Mucosa of descending colon (tissue), 3 donors: ENCODE measurements around the gene PIGX. TPM values are rescaled to one million over a fixed set of nuclear protein-coding genes. Genes with fewer than 3 reads are reported as not detected.

ENCODE experiments used
- ATAC-seq: fragments of 200-7000 bp; cut with Tn5 transposase; one replicate; pipeline ENCODE4 v1.9.1; 2020; ENCODE audit warnings: mild to moderate bottlenecking, moderate library complexity
- DNase-seq, 3 donors: peaks; one replicate each; pipeline ENCODE4 v3.0.0-alpha.2; 2020
- H3K36me3 ChIP-seq: fragments of 200-600 bp; one replicate; pipeline ENCODE4 v1.8.0; 2021; ENCODE audit warnings: low read depth, mild to moderate bottlenecking
- H3K4me1 ChIP-seq: fragments of 200-600 bp; one replicate; pipeline ENCODE4 v1.8.0; 2021; ENCODE audit warnings: low read depth, mild to moderate bottlenecking
- H3K4me3 ChIP-seq: fragments of 200-600 bp; one replicate; pipeline ENCODE4 v1.8.0; 2021; ENCODE audit warnings: mild to moderate bottlenecking
- H3K9me3 ChIP-seq: fragments of 200-600 bp; one replicate; pipeline ENCODE4 v1.8.0; 2021; ENCODE audit warnings: mild to moderate bottlenecking
- intact Hi-C, 2 donors: fragments of 100-400 bp; cut with DNase I in 1 of 2; cut with micrococcal nuclease in 1 of 2; formaldehyde crosslinking; loops; one replicate each; pipeline versions ENCODE4 v1.11.0 to v1.11.1; 2022; cut with DNase I, micrococcal nuclease
- total RNA-seq, 3 donors: library from RNA; stranded (reverse); fragmentation: NEBNext Ultra II Directional in 2 of 3; extraction: Animal tissue kit (Norgen Biotek cat#: 25700) in 2 of 3; gene quantifications; one replicate each; pipeline versions ENCODE4 v1.2.1 to v1.2.4, GENCODE V29; 2021 to 2023
- TF ChIP-seq, protein P1 (sequence below): fragments of 200-600 bp; IDR thresholded peaks from one replicate; pipeline ENCODE4 v1.8.0; 2022; ENCODE audit warnings: antibody characterized with exemption, mild to moderate bottlenecking
- donor health status: DM: no; HTN: no; CAD: no; lungs with moderate emphysema.
- donor health status: DM: no; HTN: no; CAD: no.
- donor health status: DM: no; HTN: yes; CAD: no.

PIGX gene
- total RNA-seq, 3 donors from 2014 or later: 22.5 to 30.5 (median 29.0) TPM

GRCh38 chr3:196774848-196775422 lies 62.8 kb downstream of the PIGX start:
- no peak overlapping the region for H3K4me3 ChIP-seq
- no peaks in the 10 kb centered on the region for H3K9me3 ChIP-seq
- no peak for ATAC-seq
- H3K4me1 ChIP-seq: no peaks in the 10 kb centered on the region
- DNase-seq: no peak
- intact Hi-C loops: no loop called here
- TF ChIP-seq, protein P1, sequence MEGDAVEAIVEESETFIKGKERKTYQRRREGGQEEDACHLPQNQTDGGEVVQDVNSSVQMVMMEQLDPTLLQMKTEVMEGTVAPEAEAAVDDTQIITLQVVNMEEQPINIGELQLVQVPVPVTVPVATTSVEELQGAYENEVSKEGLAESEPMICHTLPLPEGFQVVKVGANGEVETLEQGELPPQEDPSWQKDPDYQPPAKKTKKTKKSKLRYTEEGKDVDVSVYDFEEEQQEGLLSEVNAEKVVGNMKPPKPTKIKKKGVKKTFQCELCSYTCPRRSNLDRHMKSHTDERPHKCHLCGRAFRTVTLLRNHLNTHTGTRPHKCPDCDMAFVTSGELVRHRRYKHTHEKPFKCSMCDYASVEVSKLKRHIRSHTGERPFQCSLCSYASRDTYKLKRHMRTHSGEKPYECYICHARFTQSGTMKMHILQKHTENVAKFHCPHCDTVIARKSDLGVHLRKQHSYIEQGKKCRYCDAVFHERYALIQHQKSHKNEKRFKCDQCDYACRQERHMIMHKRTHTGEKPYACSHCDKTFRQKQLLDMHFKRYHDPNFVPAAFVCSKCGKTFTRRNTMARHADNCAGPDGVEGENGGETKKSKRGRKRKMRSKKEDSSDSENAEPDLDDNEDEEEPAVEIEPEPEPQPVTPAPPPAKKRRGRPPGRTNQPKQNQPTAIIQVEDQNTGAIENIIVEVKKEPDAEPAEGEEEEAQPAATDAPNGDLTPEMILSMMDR: no peak
- no peaks in the 10 kb centered on the region for H3K36me3 ChIP-seq

DNA sequence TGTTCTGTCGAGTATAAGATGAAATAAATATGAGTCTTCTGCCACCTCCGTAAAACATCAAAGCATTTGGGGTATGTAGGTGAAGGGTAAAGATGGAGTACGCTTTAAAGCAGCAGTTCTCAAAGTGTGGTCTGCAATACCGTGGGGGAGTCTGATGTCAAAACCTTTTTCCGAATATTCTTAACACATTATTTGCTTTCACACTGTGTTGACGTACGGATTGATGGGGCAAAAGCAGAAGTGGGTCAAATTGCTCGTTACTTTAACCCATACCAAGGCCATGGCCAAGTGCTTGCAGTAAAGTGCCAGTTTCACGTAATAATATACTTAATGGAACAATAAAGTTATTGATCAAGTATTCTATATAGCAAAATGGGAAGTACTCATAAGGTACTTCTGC lies 63.8 kb downstream of the PIGX start:
- Histone ChIP-seq H3K9me3 (no peaks in the 10 kb centered on the region), H3K4me1 (no peaks in the 10 kb centered on the region), H3K36me3 (no peaks in the 10 kb centered on the region), H3K4me3 (no peak overlapping the region)
- ATAC-seq (no peak), DNase-seq (no peak)
- intact Hi-C loops: no loop called here
- TF ChIP-seq, protein P1: no peak

DNA sequence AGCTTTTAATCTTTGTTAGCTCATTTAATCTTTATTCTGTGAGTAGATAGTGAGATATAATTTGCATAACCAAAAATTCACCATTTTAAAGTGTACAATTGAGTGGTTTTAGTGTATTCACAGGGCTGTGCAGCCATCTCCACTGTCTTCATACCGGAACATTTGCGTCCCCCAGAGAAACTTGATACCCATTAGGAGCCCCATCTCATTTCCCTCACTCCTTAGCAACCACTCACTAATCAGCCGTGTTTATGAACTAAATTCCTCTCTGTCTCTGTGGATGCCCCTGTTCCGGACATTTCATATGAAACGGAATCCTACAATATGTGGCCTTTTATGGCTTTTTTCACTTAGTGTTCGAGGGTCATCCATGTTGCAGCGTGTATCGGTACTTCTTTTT lies 65.7 kb downstream of the PIGX start:
- ATAC-seq (no peak), DNase-seq (no peak)
- TF ChIP-seq, protein P1: no peak
- Histone ChIP-seq H3K4me1 (no peaks in the 10 kb centered on the region), H3K4me3 (no peak overlapping the region), H3K9me3 (no peaks in the 10 kb centered on the region), H3K36me3 (no peaks in the 10 kb centered on the region)
- intact Hi-C loops: no loop called here

- intact Hi-C loops: no loop called here
- no peak for DNase-seq
- H3K36me3 ChIP-seq: no peaks in the 10 kb centered on the region
- no peaks in the 10 kb centered on the region for H3K4me1 ChIP-seq
- ATAC-seq: no peak
- no peaks in the 10 kb centered on the region for H3K9me3 ChIP-seq
- no peak overlapping the region for H3K4me3 ChIP-seq
- TF ChIP-seq, protein P1: no peak
These were observed 66.6 kb downstream of the PIGX start for GRCh38 chr3:196778755-196779154.

GRCh38 chr3:196782511-196782910 lies 70.3 kb downstream of the PIGX start:
- TF ChIP-seq, protein P1: no peak
- H3K4me1 ChIP-seq: no peaks in the 10 kb centered on the region
- DNase-seq (no peak), ATAC-seq (no peak)
- H3K4me3 ChIP-seq: no peak overlapping the region
- H3K9me3 ChIP-seq: no peaks in the 10 kb centered on the region
- H3K36me3 ChIP-seq: no peaks in the 10 kb centered on the region
- intact Hi-C loops: no loop called here

Other genes starting within 250 kb of the PIGX start
- gene RNF168, start 208.6 kb upstream of the PIGX start, total RNA-seq: 10 to 100 TPM; 23.7 to 29.2 (median 24.9) TPM
- not detected for gene SMCO1, start 197.0 kb upstream of the PIGX start, total RNA-seq
- gene WDR53, start 143.8 kb upstream of the PIGX start, total RNA-seq: 10 to 100 TPM in 1 of 3 donors, 1 to 10 TPM in 2; 5.8 to 13.7 (median 7.5) TPM
- gene FBXO45, start 143.7 kb upstream of the PIGX start, total RNA-seq: 10 to 100 TPM in 1 of 3 donors, 1 to 10 TPM in 2; 7.5 to 12.7 (median 9.9) TPM
- 1 to 10 TPM; 1.1 to 6.0 (median 5.4) TPM for gene NRROS, start 72.7 kb upstream of the PIGX start, total RNA-seq
- 1 to 10 TPM in 1 of 3 donors, under 1 TPM in 2; 0.23 to 3.8 (median 0.70) TPM for gene CEP19, start 127 bp upstream of the PIGX start, total RNA-seq
- gene PAK2, start 27.5 kb downstream of the PIGX start, total RNA-seq: 10 to 100 TPM; 50.6 to 74.7 (median 69.6) TPM
- 10 to 100 TPM; 24.3 to 48.1 (median 31.0) TPM for gene SENP5, start 155.5 kb downstream of the PIGX start, total RNA-seq
- gene NCBP2, start 230.2 kb downstream of the PIGX start, total RNA-seq: 10 to 100 TPM; 48.0 to 57.3 (median 55.0) TPM